Cardiac muscle cell (in vitro differentiated cells and primary cell): ENCODE measurements around the gene PGAP2. TPM values are rescaled to one million over a fixed set of nuclear protein-coding genes. Genes with fewer than 3 reads are reported as not detected.
A peak's percentile ranks its signal among the peaks of the same experiment; 100 is the strongest.

Source experiments
- DNase-seq, 2 donors: peaks; one replicate each; pipeline versions ENCODE4 v3.0.0 to v3.0.0-alpha.2; 2010 to 2017; ENCODE audit warnings: low read depth in 1 of 2, low spot score in 1 of 2
- H3K27ac ChIP-seq: fragments of 200-600 bp; sonication (generic); 2 replicates; pipeline ENCODE4 v1.5.1; 2016
- H3K27me3 ChIP-seq: fragments of 200-600 bp; sonication (generic); 2 replicates; pipeline ENCODE4 v1.6.0; 2016; ENCODE audit warnings: control low read depth
- H3K36me3 ChIP-seq: fragments of 200-600 bp; sonication (generic); 2 replicates; pipeline ENCODE4 v1.5.1; 2016; ENCODE audit warnings: control low read depth
- H3K4me1 ChIP-seq: fragments of 200-600 bp; sonication (generic); 2 replicates; pipeline ENCODE4 v1.8.1; 2017; ENCODE audit warnings: low read depth, mild to moderate bottlenecking, mixed run types
- H3K4me3 ChIP-seq: fragments of 200-600 bp; sonication (generic); 2 replicates; pipeline ENCODE4 v1.5.1; 2016; ENCODE audit warnings: mild to moderate bottlenecking
- H3K9me3 ChIP-seq: fragments of 200-600 bp; sonication (generic); 2 replicates; pipeline ENCODE4 v1.5.1; 2017; ENCODE audit warnings: low read depth, mild to moderate bottlenecking, control low read depth
- polyA plus RNA-seq: library from polyadenylated mRNA; unstranded; fragments of >200 nt; fragmentation: Nextera tagmentation; extraction: Ambion mirVana; gene quantifications from 2 replicates; pipeline ENCODE4 v1.2.1, GENCODE V29; 2016
- total RNA-seq: library from RNA; depleted of rRNA; stranded (reverse); fragments of >200 nt; gene quantifications from 2 replicates; pipeline ENCODE4 v1.2.3, GENCODE V29; 2016
- TF ChIP-seq, protein P1 (sequence below): IDR thresholded peaks from 2 replicates; pipeline ENCODE4 v1.5.1; 2012; ENCODE audit warnings: low read depth, mild to moderate bottlenecking, low read length

PGAP2 gene
- total and polyA plus RNA-seq, 2 experiments from 2014 or later: 18.2 to 24.9 TPM

GRCh38 chr11:3795131-3796001, 13.0 kb upstream of the PGAP2 start:
- peaks cover 6% of the 10 kb centered on the region for H3K4me1 ChIP-seq
- peaks cover 13% of the 10 kb centered on the region for H3K36me3 ChIP-seq
- TF ChIP-seq, protein P1, sequence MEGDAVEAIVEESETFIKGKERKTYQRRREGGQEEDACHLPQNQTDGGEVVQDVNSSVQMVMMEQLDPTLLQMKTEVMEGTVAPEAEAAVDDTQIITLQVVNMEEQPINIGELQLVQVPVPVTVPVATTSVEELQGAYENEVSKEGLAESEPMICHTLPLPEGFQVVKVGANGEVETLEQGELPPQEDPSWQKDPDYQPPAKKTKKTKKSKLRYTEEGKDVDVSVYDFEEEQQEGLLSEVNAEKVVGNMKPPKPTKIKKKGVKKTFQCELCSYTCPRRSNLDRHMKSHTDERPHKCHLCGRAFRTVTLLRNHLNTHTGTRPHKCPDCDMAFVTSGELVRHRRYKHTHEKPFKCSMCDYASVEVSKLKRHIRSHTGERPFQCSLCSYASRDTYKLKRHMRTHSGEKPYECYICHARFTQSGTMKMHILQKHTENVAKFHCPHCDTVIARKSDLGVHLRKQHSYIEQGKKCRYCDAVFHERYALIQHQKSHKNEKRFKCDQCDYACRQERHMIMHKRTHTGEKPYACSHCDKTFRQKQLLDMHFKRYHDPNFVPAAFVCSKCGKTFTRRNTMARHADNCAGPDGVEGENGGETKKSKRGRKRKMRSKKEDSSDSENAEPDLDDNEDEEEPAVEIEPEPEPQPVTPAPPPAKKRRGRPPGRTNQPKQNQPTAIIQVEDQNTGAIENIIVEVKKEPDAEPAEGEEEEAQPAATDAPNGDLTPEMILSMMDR: no peak
- no peaks in the 10 kb centered on the region for H3K27me3 ChIP-seq
- DNase-seq: no peak
- no peak overlapping the region for H3K27ac ChIP-seq
- H3K4me3 ChIP-seq: peak overlapping the region; percentile 41
- H3K9me3 ChIP-seq: no peaks in the 10 kb centered on the region

DNA sequence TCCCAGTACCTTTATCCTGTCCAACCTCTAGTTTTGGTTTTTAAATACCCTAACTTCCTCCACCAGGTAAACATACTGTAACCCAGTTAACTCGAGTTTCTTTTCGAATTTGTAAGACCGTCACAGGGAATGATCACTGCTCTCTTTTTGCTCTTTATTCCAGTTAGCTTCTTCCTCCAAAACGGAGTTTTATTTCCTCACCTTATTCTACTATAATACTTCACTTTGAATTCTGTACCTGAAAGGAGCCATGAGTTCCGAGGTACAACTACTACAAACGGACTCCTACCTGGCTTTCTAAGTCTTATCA, 12.4 kb upstream of the PGAP2 start:
- TF ChIP-seq, protein P1: no peak
- Histone ChIP-seq H3K36me3 (peaks cover 13% of the 10 kb centered on the region), H3K27ac (no peak overlapping the region), H3K4me1 (peaks cover 6% of the 10 kb centered on the region), H3K27me3 (no peaks in the 10 kb centered on the region), H3K9me3 (no peaks in the 10 kb centered on the region), H3K4me3 (peak overlapping the region; percentile 41)
- no peak for DNase-seq

DNA sequence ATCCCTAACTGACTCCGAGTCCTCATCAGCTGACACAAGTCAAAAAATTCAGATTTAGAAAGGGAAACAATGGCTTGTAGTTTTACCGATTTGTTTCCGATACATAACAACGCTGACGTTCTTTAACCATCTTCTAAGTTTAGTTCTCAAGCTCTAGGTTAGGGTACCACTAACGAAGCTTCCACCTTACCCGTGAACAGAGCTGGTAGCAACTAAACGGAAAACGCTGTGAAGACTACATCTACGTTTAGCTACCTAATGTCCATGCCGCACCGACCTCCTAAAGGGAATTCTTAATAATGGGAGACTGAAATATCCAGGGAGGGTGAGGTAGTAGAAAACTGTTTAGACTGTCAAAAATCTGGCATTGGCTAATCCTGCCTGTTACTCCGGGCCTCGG, 12.0 kb upstream of the PGAP2 start:
- TF ChIP-seq, protein P1: no peak
- H3K9me3 ChIP-seq: no peaks in the 10 kb centered on the region
- peak overlapping the region; percentile 97 for H3K27ac ChIP-seq

GRCh38 chr11:3796801-3797328, 11.5 kb upstream of the PGAP2 start:
- Histone ChIP-seq H3K4me3 (peak overlapping the region; percentile 41), H3K9me3 (no peaks in the 10 kb centered on the region), H3K27ac (peak overlapping the region; percentile 97), H3K36me3 (peaks cover 13% of the 10 kb centered on the region), H3K4me1 (peaks cover 6% of the 10 kb centered on the region), H3K27me3 (no peaks in the 10 kb centered on the region)
- TF ChIP-seq, protein P1: no peak
- peak in 1 of 2 donors; percentile 83 for DNase-seq

More for the DNA sequence above, 12.0 kb upstream of the PGAP2 start:
- H3K36me3 ChIP-seq: peaks cover 13% of the 10 kb centered on the region
- peaks cover 6% of the 10 kb centered on the region for H3K4me1 ChIP-seq
- no peak for DNase-seq
- H3K4me3 ChIP-seq: peak overlapping the region; percentile 41
- H3K27me3 ChIP-seq: no peaks in the 10 kb centered on the region

- Histone ChIP-seq H3K9me3 (no peaks in the 10 kb centered on the region), H3K27ac (peak within 1 kb of the TSS; percentile 97), H3K4me1 (peaks cover 6% of the 10 kb centered on the region), H3K4me3 (peak within 1 kb of the TSS; percentile 41), H3K27me3 (no peaks in the 10 kb centered on the region), H3K36me3 (peaks cover 9% of the 10 kb centered on the region)
- DNase-seq: peak; percentile 99 to 100
- TF ChIP-seq, protein P1: no peak
These were observed 10.8 kb upstream of the PGAP2 start, which contains the start of gene NUP98 for GRCh38 chr11:3797329-3798090. NUP98 (minus strand) TSS chr11:3797554; CDS start chr11:3782117, 15,437 bp downstream.
